T-helper 22 cell (primary cell): Measurements from ENCODE around the gene ATF3.
"Not testable (repeated sequence)": the region's sequence is repeated elsewhere in the genome, so short reads cannot be mapped to it uniquely, and the experiment has no call there.

Experiments used
- DNase-seq: peaks from one replicate; pipeline ENCODE4 v3.0.0-alpha.2; 2020; ENCODE audit warnings: low read depth

Gene ATF3

DNA sequence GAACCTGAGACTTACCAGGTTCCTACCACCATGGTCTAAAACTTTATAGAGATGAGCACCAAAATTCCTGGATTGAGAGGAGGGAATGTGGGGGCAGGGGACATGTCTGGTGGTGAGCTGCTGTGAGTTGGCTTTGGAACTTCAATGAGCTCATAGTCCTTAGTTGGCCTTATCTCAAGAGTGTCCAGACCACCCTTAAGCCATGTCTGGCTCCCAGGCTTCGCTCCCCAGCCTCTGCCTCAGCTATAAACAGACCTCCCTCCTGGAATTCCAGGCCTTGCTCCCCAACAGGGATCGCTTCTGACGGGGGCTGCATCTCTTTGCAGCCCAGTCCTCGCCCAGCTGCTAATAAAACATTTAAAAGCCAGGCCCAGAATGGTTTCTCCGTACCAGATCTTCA is 19.5 kb downstream of the ATF3 start:
- DNase-seq, result no peak

- no peak for DNase-seq
Observed at GRCh38 chr1:212628813-212629415, 20.4 kb downstream of the ATF3 start.

DNA sequence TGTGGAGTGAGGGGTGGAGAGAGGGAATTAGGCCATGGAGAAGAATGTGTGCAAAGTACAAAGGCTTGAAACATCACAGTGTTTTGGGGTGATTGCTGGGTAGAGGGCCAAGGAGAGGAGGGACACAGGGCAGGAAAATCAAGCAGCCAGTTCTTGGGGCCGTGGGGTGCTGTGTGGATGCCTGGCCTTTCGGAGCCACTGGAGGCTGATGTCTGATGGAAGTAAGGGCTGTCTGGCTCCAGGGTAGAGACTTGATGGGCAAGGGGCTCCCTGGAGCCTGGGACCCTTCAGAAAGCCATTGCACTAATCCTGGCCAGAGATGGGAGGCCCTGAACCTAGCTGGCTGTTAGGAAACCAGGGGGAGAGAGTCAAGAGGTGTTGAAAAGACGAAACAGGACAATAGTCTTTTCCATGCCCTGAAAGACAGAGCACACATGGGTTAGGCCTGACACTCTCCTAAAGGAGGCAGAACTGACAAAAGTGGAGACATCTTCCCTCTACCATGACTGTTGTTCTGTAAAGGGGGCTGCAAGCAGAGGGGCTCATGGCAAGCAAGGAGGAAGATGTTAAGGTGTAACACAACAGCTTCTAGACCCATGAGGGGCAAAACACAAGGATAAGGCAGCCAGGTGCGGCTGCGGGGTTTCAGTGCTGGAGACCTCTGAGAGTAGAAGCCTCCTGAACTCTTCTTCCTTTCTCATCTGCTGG is 21.0 kb downstream of the ATF3 start:
- no peak for DNase-seq

- DNase-seq, result peak; percentile 17
Observed at GRCh38 chr1:212630158-212630900, 21.8 kb downstream of the ATF3 start.

DNA sequence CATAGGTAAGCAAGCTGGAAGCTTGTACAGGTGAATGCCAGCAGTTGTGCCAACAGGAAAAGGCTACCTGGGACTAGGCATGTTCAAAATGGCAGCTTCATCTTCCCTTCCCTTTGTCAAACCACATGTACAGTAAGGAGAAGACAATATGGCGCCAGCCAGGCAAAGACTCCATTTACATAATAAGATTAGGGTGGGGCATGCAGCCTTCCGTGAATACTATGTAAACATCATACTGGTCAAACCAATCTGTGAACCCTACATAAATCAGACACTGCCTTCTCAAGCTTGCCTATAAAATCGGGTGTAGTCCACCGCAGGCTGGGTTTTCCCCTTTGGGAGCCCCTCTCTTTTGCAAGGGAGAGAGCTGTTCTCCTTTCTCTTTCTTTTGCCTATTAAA is 24.6 kb downstream of the ATF3 start:
- DNase-seq, result no peak

DNA sequence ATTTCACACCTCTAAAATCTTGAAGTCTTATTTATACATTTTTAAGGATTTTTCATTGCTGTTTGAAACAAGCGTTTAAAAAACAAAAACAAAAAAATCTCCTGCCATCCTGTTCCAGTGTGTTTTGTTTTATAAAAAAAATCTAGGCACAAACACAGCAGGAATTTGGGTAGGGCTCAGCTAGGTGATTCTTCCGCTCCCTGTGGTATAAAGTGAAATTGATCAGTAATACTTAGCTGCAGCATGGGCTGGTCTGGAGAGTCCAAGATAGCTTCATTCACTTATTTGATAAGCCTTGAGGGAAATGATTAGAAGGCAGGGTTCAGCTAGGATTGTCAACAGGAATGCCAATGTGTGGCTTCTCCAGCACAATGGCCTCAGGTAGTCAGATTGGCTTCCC is 25.7 kb downstream of the ATF3 start:
- no peak for DNase-seq

DNA sequence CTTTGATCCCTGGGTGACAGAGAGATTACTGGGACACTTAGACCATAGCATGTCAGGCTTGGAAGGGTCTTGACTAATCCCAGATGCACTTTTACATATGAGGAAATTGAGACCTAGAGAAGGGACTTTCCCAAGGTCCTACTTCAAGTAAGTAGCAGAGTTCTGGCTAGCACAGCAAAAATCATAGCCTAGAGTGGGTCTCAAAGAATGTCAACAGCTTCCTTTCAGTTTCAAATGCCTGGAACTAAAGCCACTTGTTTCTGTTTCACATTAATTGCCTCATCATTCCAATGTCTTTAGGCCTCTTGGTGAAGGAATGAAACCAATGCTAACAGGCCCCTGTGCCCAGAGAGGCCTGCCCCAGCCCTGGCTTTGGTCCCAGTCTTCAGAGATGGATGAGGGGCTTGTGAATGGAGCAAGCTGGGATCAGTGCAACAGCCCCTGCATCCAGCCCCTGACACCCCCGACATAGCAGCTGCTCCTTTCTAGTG is 26.6 kb downstream of the ATF3 start:
- DNase-seq, result no peak

DNA sequence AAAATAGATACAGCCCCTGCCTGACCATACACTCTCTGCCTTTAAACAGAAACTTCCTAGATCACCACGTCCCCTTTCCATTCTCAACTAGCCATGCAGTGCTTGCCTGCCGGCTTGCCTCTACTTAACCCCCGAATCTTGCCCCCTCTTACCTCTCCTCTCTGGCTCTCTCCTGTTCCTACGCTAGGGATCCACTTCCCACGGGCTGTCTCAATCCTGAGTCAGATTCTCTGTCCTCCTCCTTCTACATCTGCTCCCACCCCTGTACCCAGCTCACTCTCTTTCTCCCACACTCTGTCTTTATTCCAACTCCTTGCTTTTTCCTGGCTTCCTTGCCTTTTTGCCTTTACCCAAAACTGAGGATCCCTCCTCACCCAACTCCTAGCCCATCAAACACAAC is 29.3 kb downstream of the ATF3 start:
- DNase-seq, result no peak

GRCh38 chr1:212638492-212639151 is 30.1 kb downstream of the ATF3 start:
- no peak for DNase-seq

GRCh38 chr1:212639524-212639923 is 31.0 kb downstream of the ATF3 start:
- not testable (repeated sequence) for DNase-seq

- no peak for DNase-seq
Observed at GRCh38 chr1:212640223-212640878, 31.8 kb downstream of the ATF3 start.

DNA sequence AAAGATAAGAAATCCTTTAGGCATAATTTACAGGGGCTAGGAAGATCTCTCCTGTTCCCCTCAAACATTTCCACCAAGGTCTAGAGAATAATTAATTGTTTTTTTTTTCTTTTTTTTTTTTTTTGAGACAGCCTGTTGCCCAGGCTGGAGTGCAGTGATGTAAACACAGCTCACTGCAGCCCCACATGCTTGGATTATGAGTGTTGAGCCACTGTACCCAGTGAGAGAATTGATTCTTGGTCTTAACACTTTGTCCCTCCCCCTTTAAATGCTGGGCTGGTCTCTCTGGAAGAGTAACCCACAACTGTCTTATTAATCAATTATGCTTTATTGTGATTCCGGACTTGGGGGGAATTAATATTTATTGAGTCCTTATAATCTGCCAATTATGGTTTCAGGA is 33.4 kb downstream of the ATF3 start:
- no peak for DNase-seq

GRCh38 chr1:212643877-212644276 is 35.3 kb downstream of the ATF3 start:
- DNase-seq, result no peak

GRCh38 chr1:212644866-212645545 is 36.4 kb downstream of the ATF3 start:
- DNase-seq, result no peak

DNA sequence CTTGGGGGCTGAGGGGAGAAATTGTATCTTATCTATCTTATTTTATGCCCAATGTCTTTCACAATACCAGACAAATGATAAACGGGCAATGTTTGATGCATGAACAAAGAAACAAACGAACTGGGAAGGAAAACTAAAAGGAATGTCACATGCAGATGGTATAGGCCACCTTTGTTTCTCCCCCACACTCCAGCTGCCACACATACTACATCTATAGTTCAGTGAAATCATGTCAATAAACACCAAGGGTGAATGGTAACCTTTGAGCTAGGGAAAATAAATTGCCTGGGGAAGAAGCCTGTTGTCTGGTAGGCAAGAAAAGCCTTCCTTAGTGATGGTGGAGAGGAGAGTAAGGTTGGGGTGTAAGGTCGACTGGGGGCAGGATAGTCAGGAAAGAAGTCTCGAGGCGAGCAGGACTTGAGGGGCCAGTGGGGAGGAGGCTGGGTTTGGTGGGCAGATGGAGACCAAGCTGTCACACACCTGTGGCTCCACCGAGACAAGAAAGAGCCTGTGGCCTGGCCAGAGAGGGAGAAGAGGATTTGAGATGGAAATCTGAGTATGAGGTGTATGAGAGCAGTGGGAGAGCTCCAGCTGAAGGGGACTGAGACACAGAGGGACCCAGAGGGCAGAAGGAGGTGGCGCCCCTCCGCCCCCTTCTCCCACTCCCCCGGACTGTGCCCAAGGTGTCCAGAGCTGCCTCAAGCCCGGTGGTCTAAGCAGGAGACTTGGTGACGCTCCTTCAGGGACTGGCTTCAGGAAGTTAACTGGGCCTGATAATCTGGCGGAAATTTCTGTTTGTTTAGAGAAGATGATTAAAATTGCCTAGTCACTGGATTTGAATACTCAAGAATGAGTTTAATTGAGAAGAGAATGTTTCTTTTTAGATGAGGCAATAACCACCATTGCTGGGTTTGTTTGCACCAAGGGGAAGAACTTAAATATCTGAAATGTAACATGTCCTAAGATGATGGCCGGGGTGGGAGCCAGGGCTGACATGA is 37.3 kb downstream of the ATF3 start:
- DNase-seq, result no peak

DNA sequence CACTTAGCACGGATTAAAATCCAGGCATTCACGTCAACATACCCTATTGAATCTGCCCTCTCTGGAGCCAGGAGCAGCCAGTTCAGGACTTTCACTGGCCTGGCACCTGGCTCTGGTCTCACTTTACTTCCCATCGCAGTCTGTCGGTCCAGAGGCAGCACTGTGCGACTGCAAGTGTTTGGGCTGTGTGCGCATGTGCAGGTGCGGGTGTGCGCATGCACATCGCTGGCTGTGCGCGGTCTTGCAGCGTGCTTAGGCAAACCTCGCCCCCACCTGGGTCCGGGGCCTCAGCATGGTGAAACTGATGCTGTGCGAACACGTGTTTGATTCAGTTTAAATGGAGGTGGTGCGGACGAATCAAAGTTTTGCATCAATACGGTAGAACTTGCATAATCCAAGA is 38.0 kb downstream of the ATF3 start:
- no peak for DNase-seq

DNA sequence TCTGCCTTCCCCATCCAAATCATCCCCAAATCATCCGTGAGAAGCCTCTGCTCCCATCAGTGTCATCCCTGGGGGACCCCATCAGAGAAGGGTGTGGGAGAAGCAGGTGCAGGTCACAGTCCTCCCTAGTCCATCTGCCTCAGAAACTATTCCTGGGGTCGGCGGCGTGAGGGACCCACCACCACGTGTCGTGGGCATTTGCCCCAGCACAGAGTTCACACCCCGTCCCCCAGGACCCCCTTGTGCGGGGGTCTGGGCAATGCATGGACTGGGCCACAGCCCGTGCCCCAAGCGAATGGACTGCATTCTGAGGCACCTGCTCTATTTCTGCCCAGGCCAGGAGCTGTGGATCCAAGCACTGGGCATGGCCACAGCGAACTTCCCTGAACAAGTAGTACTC is 38.4 kb downstream of the ATF3 start:
- no peak for DNase-seq

DNA sequence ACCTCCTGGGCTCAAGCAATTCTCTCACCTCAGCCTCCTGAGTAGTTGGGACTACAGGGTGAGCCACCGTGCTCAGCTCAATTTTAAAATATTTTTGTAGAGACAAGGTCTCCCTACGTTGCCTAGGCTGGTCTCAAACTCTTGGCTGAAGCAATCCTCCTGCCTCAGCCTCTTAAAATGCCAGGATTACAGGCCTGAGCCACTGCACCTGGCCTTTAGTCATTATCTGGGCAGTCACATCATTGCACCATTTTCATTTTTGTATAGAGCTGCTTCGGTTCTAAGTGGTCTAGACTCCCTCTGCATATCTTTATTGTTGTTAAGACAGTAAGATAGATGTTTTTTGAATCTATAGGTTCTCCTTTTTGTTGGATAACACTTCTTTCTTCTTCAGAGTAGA is 39.9 kb downstream of the ATF3 start:
- DNase-seq, result no peak

GRCh38 chr1:212649020-212649419 is 40.5 kb downstream of the ATF3 start:
- no peak for DNase-seq

GRCh38 chr1:212650228-212650627 is 41.7 kb downstream of the ATF3 start:
- DNase-seq, result no peak
